Measurements from ENCODE around the gene PALM3.

PALM3 gene

GRCh38 chr19:14070268-14071050, 8.6 kb upstream of the PALM3 start:
- no peak for TF ChIP-seq CTCF (IDR thresholded peaks at IDR 0.05; ENCODE audit: borderline replicate concordance, insufficient read depth, low read depth, low read length)

GRCh38 chr19:14066134-14066533, 4.3 kb upstream of the PALM3 start:
- no peak for TF ChIP-seq CTCF (IDR thresholded peaks at IDR 0.05; ENCODE audit: borderline replicate concordance, insufficient read depth, low read depth, low read length)

More at GRCh38 chr19:14070268-14071050, 8.6 kb upstream of the PALM3 start:
- no peak overlapping the region for H3K4me3 ChIP-seq (ENCODE audit: low read depth, low read length)

GRCh38 chr19:14063105-14063504, 1.2 kb upstream of the PALM3 start:
- no peak for TF ChIP-seq CTCF (IDR thresholded peaks at IDR 0.05; ENCODE audit: borderline replicate concordance, insufficient read depth, low read depth, low read length)
- H3K4me3 ChIP-seq (ENCODE audit: low read depth, low read length), result no peak overlapping the region

More at GRCh38 chr19:14066134-14066533, 4.3 kb upstream of the PALM3 start:
- no peak overlapping the region for H3K4me3 ChIP-seq (ENCODE audit: low read depth, low read length)

- H3K4me3 ChIP-seq (ENCODE audit: low read depth, low read length), result no peak overlapping the region
- no peak for TF ChIP-seq CTCF (IDR thresholded peaks at IDR 0.05; ENCODE audit: borderline replicate concordance, insufficient read depth, low read depth, low read length)
These were observed 631 bp upstream of the PALM3 start for GRCh38 chr19:14062558-14062855.

- no peak overlapping the region for H3K4me3 ChIP-seq (ENCODE audit: low read depth, low read length)
- no peak for TF ChIP-seq CTCF (IDR thresholded peaks at IDR 0.05; ENCODE audit: borderline replicate concordance, insufficient read depth, low read depth, low read length)
These were observed 661 bp downstream of the PALM3 start for GRCh38 chr19:14061081-14061749.

GRCh38 chr19:14059652-14060155, 2.2 kb downstream of the PALM3 start:
- no peak overlapping the region for H3K4me3 ChIP-seq (ENCODE audit: low read depth, low read length)
- no peak for TF ChIP-seq CTCF (IDR thresholded peaks at IDR 0.05; ENCODE audit: borderline replicate concordance, insufficient read depth, low read depth, low read length)

GRCh38 chr19:14059093-14059480, 2.8 kb downstream of the PALM3 start:
- TF ChIP-seq CTCF (IDR thresholded peaks at IDR 0.05; ENCODE audit: borderline replicate concordance, insufficient read depth, low read depth, low read length), result peak; percentile 95
- H3K4me3 ChIP-seq (ENCODE audit: low read depth, low read length), result no peak overlapping the region

Data from GM12875 (cell line).